Daoy (cell line): ENCODE results near the gene GOLIM4. TPM values are rescaled to one million over a fixed set of nuclear protein-coding genes. Genes with fewer than 3 reads are reported as not detected.

Source experiments
- DNase-seq: peaks from one replicate; pipeline ENCODE4 v3.0.0-alpha.2; 2015; ENCODE audit warnings: low read depth
- total RNA-seq: library from RNA; depleted of rRNA; stranded (reverse); fragments of >200 nt; shearing (Covaris generic); gene quantifications from 2 replicates; pipeline ENCODE4 v1.2.3, GENCODE V29; 2014

Gene GOLIM4
- total RNA-seq, 1 experiment from 2014 or later = 40.1 TPM

GRCh38 chr3:167998253-167998652, 97.5 kb downstream of the GOLIM4 start:
- no peak for DNase-seq

- DNase-seq = no peak
Measured at GRCh38 chr3:167996514-167996913, 99.2 kb downstream of the GOLIM4 start.

GRCh38 chr3:167992381-167992780, 103.3 kb downstream of the GOLIM4 start:
- DNase-seq = no peak

GRCh38 chr3:167991213-167991612, 104.5 kb downstream of the GOLIM4 start:
- no peak for DNase-seq

- no peak for DNase-seq
Measured at GRCh38 chr3:167989999-167990398, 105.7 kb downstream of the GOLIM4 start.

- DNase-seq = no peak
Measured at GRCh38 chr3:167989066-167989465, 106.7 kb downstream of the GOLIM4 start.

GRCh38 chr3:167983583-167983982, 112.1 kb downstream of the GOLIM4 start:
- no peak for DNase-seq

- no peak for DNase-seq
Measured at GRCh38 chr3:167978486-167978885, 117.2 kb downstream of the GOLIM4 start.

- no peak for DNase-seq
Measured at GRCh38 chr3:167978071-167978470, 117.7 kb downstream of the GOLIM4 start.

GRCh38 chr3:167976516-167977361, 119.0 kb downstream of the GOLIM4 start:
- DNase-seq = no peak

GRCh38 chr3:167973901-167974300, 121.8 kb downstream of the GOLIM4 start:
- DNase-seq = no peak

- DNase-seq = no peak
Measured at GRCh38 chr3:167973046-167973445, 122.7 kb downstream of the GOLIM4 start.

GRCh38 chr3:167972502-167972901, 123.2 kb downstream of the GOLIM4 start:
- no peak for DNase-seq

GRCh38 chr3:167969548-167969947, 126.2 kb downstream of the GOLIM4 start:
- DNase-seq = no peak

GRCh38 chr3:167967257-167968036, 128.3 kb downstream of the GOLIM4 start:
- no peak for DNase-seq
